WTC11 (cell line): ENCODE data around the gene ATP5MC3.

ENCODE experiments used
- CTCF ChIP-seq: fragments of 200-600 bp; IDR thresholded peaks from 2 replicates; pipeline ENCODE4 v1.8.0; 2022; ENCODE audit warnings: antibody characterized with exemption
- E2F4 ChIP-seq: sonication (generic); formaldehyde crosslinking; IDR thresholded peaks from 2 replicates; pipeline ENCODE4 v1.8.1; 2022; ENCODE audit warnings: low read depth, mild to moderate bottlenecking, moderate library complexity, missing genetic modification reagents, borderline replicate concordance
- ZBTB43 ChIP-seq: sonication (generic); formaldehyde crosslinking; IDR thresholded peaks from 2 replicates; pipeline ENCODE4 v1.8.1; 2023; ENCODE audit warnings: mild to moderate bottlenecking, missing genetic modification reagents

DNA sequence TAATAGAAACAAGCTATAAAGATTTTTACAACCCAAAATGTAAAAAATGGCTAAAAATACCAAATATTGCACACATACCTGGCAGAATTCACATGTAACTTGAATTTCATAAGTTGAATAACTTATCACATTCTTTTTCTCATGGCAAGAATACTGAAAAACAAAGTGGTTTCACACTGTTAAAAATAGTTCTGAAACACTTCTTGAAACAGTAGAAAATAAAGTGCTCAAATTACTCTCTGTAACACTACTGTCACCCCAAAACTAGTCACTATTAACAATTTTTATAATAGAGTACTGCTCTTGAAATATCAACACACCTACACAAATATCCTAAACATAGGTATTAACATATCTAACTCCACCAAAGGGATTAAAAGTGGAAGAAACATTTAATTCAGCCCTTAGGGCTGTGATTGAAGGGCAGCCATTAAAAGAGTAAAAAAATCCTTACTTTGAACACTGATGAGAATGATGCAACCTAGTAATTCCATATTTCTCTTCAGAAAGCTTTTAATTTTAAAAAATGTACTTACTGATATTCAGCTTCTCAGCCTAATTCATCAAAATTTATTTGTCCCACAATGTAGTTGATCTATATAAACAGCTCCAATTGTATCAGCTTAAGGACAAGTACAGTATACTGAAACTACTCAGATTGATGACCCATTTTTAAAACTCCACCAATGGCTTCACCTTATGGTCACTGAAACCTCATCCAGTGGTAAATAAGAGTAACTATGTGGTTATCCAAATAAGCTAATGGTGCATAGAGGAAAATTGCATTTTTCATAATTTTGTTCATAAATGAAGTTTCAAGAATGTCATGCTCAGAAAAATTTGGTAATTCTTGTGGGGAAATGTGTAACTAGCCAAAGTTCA lies 44.9 kb downstream of the ATP5MC3 start:
- TF ChIP-seq CTCF (no peak), E2F4 (no peak), ZBTB43 (CRISPR knock-in tag) (no peak)
